ENCODE measurements around the gene CCDC187. TPM values are rescaled to one million over a fixed set of nuclear protein-coding genes. Genes with fewer than 3 reads are reported as not detected.

CCDC187 gene
- total RNA-seq, 1 donor from 2014 or later, result 0.10 TPM

DNA sequence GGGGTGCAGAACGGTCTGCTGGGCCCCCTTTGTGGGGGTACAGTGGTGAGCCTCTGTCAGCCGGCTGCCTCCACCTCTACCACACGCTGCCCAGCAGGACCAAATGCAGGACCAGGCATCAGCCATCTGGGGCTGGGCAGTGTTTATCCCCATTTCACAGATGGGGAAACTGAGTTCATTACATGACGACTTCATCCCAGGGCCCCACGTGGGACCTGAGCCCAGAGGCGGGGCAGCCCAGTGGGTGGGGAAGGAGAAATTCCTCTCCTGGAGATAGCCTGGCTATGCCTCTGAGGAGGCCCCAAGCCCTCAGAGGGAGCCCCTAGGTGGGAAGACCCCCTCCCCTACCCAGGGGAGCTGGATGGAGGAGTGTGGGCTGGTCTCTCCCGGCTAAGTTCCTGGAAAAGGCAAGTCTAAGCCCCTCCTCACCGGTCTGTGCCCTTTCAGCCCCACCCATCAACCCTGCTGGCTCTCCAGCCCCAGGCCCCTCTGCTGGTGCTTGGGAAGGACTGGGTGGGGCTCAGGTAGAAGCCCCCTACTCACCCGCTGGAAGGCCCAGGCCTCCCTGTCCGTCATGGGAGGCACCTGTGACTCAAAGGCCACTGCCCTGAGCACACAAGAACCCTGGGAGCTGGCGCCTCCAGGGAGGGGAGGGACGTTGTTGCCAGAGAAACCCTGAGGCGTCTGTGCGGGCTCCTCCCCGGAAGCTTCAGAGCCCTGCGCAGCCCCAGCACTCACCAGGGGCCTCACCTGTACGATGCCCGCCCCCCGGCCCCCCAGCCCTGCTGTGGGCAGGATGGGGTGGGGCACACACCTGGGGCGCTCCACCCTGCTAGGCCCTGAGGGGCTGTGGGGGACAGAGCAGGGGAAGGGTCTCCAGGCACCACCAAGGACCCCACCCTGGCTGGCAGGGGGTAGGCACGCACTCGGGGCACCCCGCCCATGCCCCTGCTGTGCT, 7.4 kb upstream of the CCDC187 start:
- no peak for DNase-seq

DNA sequence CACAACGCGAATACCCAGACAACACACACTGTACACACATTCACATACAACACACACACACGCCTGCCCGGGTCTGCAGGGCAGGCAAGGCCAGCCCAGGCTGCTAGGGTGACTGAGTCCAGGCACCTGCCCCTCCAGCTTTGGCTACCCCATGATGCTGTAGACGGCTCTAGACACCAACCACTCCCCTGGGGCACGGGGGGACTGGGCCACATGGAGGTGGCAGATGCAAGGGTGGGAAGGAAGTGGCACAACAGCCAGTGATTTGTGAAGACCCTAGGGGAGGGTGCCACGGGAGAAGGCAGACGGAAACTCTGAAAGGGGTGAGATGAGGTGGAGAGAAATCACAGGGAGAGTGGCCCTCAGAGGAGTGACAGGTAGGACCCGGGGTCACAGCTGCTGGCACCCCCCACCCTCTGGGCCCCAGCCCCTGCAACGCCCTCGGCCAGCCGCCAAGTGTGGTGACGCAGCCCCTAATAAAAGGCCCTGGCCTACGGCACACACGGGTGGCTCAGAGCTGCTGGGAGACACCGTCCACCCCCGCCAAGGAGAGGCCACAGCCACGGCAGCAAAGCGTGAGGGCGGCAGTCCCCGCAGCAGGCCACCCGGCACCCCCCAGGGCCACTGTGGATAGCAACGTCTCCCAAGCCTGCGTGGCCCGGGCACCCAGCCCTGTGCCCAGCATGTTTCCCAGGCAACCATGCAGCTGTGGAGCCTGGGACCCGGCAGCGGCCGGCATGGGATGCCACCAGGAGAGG, 6.6 kb upstream of the CCDC187 start:
- no peak for DNase-seq

DNA sequence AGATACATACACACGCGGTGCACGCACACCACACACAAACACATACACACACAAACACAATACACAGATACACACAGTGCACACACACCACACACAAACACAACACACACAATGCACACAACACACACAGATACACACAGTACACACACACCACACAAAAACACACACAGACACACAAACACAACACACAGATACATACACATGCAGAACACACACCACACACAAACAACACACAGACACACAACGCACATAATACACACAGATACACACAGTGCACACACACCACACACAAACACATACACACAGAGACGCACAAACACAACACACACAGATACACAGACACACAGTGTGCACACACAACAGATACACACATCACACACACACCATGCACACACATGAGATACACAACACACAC, 5.9 kb upstream of the CCDC187 start:
- DNase-seq, result no peak

DNA sequence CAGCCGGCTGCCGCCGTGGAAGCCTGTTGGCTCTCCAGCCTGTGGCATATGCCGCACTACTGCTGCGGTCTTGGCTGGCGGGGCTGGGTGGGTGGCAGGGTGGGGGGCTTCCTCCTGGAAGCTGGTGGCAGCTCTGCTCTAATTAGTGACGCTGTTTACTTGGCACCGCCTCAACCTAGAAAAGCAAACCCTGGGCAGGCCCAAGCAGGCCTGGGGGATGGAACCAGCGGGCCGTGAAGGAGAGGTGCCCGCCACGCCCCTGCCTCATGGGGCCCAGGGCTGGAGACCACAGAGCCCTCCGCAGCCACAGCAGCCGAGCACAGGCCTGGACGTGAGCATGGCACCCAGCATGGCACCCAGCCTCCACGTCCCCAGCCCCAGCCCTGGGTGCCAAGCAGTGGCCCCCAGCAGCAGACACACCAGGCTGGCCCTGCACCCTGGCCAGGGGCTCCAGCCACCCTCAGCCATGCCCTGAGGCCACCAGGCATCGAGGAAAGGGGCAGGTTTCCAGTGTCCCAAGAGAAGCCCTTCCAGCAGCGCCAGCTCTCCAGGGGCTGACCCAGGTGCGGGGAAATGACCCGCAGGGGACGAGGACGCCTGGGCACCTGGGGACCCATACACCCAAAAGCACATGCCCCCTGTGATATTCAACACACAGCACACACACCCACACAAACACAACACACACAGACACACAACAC, 5.4 kb upstream of the CCDC187 start:
- DNase-seq, result no peak

DNA sequence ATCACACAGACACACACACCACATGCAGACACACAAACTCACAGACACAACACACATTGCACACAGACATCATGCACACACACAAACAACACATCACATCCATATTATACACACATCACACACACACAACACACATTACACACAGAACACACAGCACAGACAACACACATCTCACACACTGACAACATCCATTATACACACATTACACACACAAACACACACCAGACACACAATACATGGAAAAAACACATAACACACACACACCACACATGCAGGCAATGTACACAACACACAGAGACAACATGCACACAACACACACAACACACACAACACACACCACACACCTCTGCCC, 4.8 kb upstream of the CCDC187 start:
- no peak for DNase-seq

DNA sequence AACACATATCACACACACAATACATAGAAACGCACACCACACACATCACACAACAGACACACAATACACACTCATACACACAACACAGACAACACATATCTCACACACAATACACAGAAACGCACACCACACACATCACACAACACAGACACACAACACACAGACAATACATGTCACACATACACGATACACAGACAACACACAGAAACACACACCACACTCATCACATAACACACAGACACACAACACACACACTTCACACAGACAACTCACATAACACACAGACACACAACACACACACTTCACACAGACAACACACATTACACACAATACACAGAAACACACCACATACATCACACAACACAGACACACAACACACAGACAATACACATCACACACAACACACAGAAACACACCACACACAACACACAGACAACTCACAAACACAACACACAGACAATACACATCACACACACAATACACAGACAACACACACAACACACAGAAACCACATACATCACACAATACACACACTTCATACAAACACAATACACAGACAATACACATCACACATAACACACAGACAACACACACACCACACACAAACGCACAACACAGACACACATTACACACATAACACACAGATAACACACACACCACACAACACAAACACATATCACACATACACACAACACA, 4.3 kb upstream of the CCDC187 start:
- DNase-seq, result no peak

DNA sequence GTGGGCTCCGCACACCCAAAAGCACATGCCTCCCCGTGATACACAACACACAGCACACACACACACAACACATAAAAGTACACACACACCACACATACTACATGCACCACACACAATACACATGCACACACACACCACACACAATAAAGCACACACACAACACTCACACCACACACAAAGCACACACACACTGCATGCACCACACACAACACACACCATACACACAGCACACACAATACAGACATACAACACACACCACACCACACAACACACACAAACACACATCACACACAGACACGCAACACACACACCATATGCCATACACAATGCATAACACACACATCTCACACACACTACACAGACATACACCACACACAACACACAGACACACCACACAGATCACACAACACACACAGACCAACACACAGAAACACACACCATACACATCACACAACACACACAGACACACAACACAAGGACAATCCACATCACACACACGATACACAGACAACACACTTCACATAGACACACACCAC, 3.4 kb upstream of the CCDC187 start:
- DNase-seq, result no peak

DNA sequence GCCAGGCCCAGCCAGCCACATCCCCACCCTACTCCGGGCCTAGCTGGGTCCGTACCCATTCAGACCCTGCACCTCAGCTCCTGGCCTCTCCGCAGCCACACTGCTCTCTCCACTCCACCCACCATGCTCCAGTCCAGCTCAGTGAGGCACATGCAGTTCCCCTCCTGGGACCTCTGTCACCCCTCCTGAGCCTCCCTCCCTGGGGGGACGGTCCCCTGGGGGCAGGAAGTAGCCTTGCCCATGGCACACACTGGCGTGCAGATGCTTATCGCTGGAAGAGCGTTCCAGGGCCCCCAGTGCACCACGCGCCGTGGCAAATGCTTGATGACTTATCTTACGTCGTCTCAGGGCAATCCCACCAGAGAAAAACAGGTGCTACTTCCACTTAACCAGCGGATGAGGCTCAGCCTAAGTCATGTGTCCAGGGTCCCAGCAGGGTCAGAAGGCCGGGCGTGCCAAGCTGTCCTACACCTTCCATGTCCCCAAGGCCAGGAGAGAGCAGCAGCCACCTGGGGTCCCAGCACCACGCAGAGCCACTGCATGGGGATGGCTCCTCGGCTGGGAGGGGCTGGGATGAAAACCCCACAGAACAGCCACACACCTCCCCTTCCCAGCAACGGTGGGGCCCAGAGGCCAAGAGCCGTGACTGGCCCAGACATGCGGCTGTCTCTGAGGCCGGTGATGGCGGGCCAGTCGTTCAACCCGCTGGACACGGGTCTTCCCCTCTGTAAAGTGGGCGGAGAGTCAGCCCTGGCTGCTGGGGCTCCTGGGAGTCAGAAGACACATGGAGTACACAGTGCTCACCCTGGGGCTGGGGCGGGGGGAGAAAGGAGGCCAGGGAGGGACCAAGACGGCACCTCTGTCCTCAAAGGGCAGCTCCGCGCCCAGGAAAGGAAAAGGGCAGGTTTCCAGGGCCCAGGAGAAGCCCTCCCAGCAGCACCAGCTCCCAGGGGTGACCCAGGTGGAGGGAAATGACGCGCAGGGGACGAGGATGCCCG, 2.6 kb upstream of the CCDC187 start:
- DNase-seq, result no peak

DNA sequence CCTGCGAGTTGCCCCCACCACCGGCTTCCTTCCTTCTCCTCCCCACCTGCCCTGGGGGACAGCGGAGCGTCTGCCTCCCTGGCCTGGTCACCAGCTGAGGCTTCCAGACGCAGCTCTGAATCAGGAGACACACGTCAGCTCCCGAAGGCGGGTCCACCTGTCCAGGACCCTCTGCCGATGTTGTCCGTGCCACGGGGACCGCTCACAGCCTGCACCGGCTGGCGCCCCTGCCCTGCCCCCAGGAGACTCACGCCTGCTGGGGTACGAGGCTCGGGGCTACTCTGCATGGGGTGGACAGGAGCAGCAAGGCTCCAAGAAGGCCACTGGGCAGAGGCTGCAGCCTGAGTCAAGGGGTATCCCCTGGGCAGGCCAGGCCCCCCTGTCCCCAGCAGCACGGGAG, 1.9 kb upstream of the CCDC187 start:
- DNase-seq, result no peak

DNA sequence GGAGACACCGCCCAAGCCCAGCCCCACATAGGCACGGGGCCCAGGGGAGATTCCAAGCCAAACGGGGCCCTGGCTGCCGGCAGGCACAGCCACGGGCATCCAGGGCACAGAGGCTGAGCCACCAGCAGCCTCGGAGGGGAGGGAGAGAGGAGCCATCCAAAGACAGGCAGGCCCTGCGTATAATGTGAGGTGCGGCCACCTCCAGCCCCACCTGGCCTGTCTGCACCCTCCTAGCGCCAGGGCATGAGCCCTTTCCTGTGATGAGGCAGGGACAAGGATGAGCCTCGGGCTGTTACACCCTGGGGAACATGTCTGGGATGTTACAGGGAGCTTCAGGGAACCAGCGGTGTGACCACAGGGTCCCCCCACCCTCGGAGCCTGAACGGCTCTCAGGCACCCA, 1.1 kb upstream of the CCDC187 start:
- no peak for DNase-seq

DNA sequence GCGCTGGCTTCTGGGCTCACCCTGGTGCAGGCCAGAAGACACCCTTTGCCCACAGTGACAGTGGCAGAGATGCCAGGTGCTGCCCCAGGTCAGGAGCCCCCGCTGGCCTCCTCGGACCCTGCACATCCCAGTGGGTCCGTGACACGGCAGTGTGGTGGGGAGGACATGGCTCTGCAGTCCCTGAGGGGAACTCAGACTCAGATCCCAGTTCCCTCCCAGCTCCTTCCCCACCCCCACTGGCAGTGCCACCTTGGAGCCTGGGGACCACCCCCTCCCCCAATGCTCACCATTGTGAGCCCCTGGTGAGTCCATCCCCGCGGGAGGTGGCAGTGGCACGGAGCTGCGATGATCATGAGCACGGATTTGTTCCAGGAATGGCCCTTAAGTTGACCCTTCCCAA, 562 bp upstream of the CCDC187 start:
- no peak for DNase-seq

DNA sequence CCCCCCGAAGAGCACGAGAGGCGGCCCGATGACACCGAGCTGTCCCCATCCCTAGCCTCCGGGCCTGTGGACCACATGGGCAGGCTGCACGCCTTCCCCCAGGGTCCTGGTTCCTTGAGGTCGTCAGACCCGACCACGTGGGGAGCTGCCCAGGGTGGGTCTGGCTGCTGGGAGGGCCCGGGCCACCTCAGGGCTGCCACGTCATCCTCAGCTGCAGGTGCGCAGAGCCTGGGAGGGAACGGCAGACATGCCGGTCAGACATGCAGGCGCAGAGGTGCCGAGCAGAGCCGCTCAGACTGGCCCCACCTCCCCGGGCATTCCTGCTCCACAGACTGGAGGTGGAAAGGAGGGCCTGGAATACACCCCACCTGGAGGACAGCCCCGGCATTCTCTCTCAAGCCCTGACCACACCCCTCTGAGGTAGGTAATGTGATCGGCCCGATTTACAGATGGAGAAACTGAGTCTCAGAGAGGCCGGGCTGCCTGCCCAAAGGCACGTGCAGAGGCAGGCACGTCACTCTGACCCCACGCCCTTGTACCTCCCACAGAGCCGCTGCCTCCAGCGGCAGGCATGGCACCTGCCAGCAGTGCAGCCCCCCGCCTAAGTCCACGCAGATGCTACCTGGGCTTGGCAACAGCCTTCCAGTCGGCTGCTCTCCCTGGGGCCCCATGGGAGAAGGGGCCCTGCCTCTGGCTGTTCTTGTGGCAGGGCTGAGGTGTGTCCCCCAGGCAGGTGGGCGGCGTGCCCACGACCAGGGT, 649 bp downstream of the CCDC187 start:
- no peak for DNase-seq

DNA sequence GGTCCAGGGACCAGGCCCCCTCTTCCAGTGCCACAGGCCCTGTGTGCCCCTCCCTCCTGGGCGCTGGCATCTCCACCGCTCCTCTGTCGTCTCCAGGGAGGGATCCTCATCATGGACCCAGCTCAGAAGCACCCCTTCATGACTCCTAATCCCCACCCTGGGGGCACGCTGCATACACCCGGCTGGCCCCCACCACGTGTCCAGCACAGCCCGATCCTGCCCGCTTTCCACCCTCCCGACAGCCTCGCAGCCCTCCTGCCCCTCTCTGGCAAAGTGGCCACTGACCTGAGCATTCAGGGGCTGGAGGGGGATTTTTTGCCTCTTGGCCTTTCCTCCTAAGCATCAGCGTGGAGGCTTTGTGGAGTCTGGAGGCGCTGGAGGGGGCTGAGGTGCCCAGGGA, 1.4 kb downstream of the CCDC187 start:
- no peak for DNase-seq

DNA sequence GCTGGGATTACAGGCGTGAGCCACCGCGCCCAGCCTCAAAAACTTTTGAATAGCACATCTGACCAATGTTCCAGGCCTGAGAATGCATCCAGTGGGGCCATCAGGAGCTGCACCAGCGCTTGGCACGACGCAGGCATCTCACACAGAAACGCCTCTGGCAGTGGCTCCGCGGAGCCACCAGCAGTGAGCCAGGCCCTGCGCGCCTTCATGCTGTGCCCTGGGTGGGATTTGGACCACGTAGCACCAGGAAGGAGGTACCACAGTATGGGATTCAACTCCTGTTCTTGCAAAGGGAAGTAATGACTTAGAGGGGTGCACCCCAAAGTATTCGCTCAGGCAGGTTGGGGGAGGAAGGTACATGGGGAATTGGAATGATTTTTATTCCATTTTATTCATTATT, 3.0 kb downstream of the CCDC187 start:
- DNase-seq, result no peak

DNA sequence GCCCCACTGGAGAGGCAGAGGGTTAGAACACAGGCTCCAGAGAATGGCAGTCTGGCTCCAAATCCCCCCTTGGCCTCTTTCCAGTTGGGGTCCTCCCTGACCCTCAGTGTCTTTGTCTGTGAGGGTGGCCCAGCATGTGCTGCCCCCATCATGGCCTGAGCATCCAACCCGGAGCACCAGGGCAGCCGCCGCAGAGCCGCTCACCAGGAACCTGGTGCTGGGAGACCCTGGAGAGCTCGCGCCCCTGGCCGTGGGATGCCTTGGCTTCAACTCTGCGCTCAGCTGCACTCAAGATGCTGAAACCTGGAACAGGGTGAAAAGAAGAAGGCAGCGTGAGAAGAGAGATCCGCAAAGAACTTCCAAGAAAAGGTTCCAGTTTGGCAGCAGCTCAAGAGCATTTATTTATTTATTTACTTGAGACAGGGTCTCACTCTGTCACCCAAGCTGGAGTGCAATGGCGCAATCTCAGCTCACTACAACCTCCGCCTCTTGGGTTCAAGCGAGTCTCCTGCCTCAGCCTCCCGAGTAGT, 3.8 kb downstream of the CCDC187 start:
- no peak for DNase-seq

DNA sequence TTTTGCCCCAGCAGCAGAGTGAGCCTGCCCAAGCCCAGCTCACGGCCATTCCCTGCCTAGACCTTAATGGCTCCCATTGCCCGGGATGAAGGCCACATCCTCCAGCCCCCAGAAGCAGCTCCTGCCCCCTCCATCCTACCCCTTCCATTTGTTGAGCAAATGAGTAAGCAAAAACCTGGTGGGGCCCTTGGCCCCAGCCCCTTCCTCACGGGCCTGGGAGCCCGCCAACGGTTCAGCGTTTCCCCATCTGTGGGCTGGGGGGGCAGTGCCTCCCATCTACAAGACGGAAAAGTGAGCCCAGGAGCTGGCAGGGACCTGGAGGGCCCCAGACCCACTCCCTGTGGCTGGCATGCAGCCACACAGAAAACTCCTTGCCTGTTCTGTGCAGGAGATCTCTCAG, 4.4 kb downstream of the CCDC187 start:
- DNase-seq, result no peak

DNA sequence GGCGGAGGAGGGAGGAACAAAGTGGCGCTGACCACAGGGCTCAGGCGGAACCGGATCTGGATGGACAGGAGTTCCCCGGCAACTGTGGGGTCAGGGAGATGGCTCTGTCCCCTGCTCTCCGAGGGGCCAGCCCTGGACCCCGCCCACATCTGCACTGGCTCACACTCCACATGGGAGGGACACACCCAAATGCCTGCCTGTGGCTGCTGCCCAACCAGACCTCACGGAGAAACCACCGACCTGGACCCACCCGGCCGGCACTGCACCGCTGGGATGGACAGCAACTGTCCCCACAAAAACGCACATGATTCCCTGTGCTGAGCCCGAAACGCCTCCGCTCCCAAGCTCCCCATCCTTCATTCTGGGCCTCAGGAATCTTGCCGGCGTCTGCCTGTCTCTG, 4.8 kb downstream of the CCDC187 start:
- DNase-seq, result no peak

DNA sequence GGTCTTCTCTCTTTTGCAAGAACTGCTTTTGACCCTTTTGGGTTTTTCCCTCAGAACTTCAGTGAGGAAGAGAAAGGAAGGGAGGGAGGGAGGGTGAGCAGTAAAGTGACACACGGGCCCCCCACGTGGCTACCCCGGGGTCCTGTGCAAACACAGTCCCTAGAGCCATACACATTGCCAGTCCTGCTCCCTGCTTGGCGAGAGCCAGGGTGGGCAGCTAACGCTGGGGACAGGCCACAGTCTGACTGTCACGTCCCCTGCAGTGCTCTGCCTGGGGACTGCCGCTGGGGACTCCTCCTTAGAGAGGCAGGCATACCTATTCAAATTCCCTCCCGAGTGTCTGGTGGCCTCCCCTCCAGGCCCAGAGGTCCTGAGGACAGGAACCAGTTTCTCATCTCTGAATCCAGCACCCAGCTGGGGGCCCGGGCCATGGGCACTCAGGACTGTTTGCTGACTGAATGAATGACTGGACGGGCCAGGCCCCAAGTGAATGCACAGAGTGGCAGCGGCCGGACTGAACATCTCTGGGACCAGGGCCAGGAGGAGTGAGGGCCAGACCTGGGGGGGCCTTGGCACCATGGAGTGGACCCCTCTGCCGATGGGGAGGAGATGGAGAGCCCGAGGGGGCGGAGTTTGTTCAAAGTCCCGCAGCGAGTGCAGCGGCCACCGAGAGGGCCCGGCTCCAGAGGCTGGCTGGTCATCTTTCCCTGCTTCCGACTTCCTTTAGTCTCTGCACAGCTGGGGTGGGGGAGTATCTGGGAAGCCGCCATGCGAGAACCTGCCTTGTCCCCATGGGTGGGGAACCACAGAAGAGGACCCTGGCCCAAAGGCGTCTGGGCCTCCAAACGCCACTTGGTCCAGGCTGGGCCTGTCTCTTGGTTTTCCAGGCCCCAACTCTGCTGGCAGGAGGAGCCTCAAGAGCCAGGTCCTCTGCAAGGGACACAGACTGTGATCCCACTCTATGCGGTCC, 5.8 kb downstream of the CCDC187 start:
- no peak for DNase-seq

All from skin of body (tissue), 2 donors.